Measurements from ENCODE around the gene ABCC2. TPM values are rescaled to one million over a fixed set of nuclear protein-coding genes. Genes with fewer than 3 reads are reported as not detected.

The ABCC2 gene
- total and polyA plus RNA-seq, 2 of the 4 experiments (the other 2 are of a cell fraction): 0.21 to 0.36 TPM

DNA sequence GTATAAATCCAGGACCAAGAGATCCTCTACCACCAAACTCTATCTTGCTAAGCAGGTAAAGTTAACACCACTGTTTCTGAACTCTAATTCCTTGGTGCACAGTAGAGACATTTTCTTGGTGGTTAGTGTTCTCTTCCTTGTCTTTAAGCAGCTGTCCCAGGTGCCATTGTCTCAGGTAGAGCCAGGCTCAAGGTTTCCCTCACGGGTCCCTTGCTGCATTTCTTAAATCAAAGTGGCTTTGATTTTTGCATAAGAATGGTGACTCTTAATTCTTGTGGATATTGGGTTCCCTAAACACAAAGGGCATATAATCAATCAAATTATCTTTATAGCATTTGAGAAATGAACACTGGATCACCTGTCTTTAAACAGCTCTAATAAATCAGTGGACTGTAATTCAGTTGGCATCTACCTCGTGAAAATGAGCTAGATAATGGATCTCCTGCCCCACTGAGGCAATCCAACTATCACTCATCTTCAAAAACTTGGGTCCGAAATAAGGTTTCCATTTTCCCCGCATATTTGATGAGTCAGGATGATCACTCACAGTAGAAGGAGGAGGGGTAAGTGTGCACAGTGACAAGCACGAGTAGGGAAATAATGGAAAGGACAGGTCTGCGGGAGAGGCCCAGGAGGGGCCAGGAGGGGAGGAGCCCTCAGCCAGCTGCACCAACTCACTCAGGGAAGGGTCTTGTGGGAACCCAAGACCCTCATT, 2.4 kb downstream of the ABCC2 start:
- DNase-seq: peak; percentile 36
- Histone ChIP-seq H4K91ac (ENCODE audit: insufficient read depth, low read depth, low read length) (peak overlapping the region; percentile 88), H3K79me1 (ENCODE audit: low read depth in 1 of 2, low read length in 2 of 2) (no peaks in the 10 kb centered on the region), H3K27me3 (ENCODE audit: control insufficient read depth, insufficient read depth, low read length) (no peaks in the 10 kb centered on the region), H3K36me3 (ENCODE audit: control insufficient read depth, insufficient read depth, low read length) (no peaks in the 10 kb centered on the region), H3K9ac (ENCODE audit: low read depth, low read length) (no peak overlapping the region), H3K27ac (ENCODE audit: insufficient read depth, low read length) (peak overlapping the region; percentile 79), H4K8ac (ENCODE audit: low read depth in 2 of 2, low read length in 2 of 2) (peak overlapping the region; percentile 28 to 74), H3K9me3 (ENCODE audit: control insufficient read depth, insufficient read depth, low read length) (no peaks in the 10 kb centered on the region), H2BK5ac (ENCODE audit: low read depth, low read length, poor library complexity, severe bottlenecking) (peak overlapping the region; percentile 95), H4K5ac (ENCODE audit: low read depth, low read length) (peak overlapping the region; percentile 70), H3K4ac (ENCODE audit: low read depth, low read length) (peak overlapping the region; percentile 84), H3K4me2 (ENCODE audit: low read depth, low read length) (no peak overlapping the region), H2BK20ac (ENCODE audit: low read depth, low read length) (peak overlapping the region; percentile 96), H3K23ac (ENCODE audit: low read depth, low read length) (peak overlapping the region; percentile 69), H2AFZ (replicated peaks; ENCODE audit: low read length, poor library complexity) (peak overlapping the region; percentile 72), H4K20me1 (ENCODE audit: insufficient read depth, low read length) (no peaks in the 10 kb centered on the region), H3K4me3 (ENCODE audit: insufficient read depth, low read depth, low read length) (no peak overlapping the region), H3K14ac (replicated peaks; ENCODE audit: low read depth, low read length) (peak overlapping the region; percentile 83), H3K4me1 (ENCODE audit: control insufficient read depth, insufficient read depth, low read length) (peaks cover 18% of the 10 kb centered on the region), H3K9me1 (ENCODE audit: insufficient read depth, low read length) (peaks cover 8% of the 10 kb centered on the region), H2AK5ac (ENCODE audit: low read depth, low read length) (peak overlapping the region; percentile 82; the same call in 1 of the 2 replicates), H3K18ac (ENCODE audit: low read depth, low read length) (peak overlapping the region; percentile 63), H2BK15ac (ENCODE audit: low read depth, low read length) (peak overlapping the region; percentile 49; the same call in 2 of the 3 replicates), H3K56ac (ENCODE audit: extremely low read depth, insufficient read depth, low read length) (peak overlapping the region; percentile 44; the same call in 1 of the 2 replicates), H2BK120ac (ENCODE audit: low read depth, low read length) (peak overlapping the region; percentile 95), H2AK9ac (replicated peaks; ENCODE audit: low read depth, low read length, poor library complexity) (peak overlapping the region; percentile 70)
- in situ Hi-C loops (cut with MboI; ENCODE audit: low sequenced_read_pairs): no loop called here
- ATAC-seq (ENCODE audit: low read depth): no peak
- ChIA-PET POLR2A (ENCODE audit: unreplicated experiment) (no interaction called here), CTCF (no interaction called here)
- dilution Hi-C loops (cut with HindIII; ENCODE audit: low sequenced_read_pairs, unreplicated experiment): no loop called here
- TF ChIP-seq, protein P1, sequence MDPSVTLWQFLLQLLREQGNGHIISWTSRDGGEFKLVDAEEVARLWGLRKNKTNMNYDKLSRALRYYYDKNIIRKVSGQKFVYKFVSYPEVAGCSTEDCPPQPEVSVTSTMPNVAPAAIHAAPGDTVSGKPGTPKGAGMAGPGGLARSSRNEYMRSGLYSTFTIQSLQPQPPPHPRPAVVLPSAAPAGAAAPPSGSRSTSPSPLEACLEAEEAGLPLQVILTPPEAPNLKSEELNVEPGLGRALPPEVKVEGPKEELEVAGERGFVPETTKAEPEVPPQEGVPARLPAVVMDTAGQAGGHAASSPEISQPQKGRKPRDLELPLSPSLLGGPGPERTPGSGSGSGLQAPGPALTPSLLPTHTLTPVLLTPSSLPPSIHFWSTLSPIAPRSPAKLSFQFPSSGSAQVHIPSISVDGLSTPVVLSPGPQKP (IDR thresholded peaks at IDR 0.05; ENCODE audit: borderline replicate concordance, low read depth, low read length): no peak
- TF ChIP-seq RCOR1 (IDR thresholded peaks at IDR 0.05; ENCODE audit: insufficient replicate concordance, low read length) (no peak), RAD21 (IDR thresholded peaks at IDR 0.05; ENCODE audit: low read length) (no peak), RFX5 (IDR thresholded peaks at IDR 0.05; ENCODE audit: low read depth, low read length) (no peak), NFE2L2 (IDR thresholded peaks at IDR 0.05; ENCODE audit: low read depth, low read length) (peak; percentile 64; the same call in 1 of the 2 replicates), MXI1 (IDR thresholded peaks at IDR 0.05; ENCODE audit: borderline replicate concordance, low read depth, low read length) (no peak), POLR2A (IDR thresholded peaks at IDR 0.05; ENCODE audit: low read depth, low read length) (no peak), MAFK (IDR thresholded peaks at IDR 0.05; ENCODE audit: low read depth, low read length) (peak; percentile 50), CHD1 (IDR thresholded peaks at IDR 0.05; ENCODE audit: low read depth, low read length) (no peak), CEBPB (IDR thresholded peaks at IDR 0.05; ENCODE audit: low read depth, low read length) (no peak), MAZ (IDR thresholded peaks at IDR 0.05; ENCODE audit: borderline replicate concordance, low read depth, low read length) (no peak)
- TF ChIP-seq, protein P2, sequence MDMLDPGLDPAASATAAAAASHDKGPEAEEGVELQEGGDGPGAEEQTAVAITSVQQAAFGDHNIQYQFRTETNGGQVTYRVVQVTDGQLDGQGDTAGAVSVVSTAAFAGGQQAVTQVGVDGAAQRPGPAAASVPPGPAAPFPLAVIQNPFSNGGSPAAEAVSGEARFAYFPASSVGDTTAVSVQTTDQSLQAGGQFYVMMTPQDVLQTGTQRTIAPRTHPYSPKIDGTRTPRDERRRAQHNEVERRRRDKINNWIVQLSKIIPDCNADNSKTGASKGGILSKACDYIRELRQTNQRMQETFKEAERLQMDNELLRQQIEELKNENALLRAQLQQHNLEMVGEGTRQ (IDR thresholded peaks at IDR 0.05; ENCODE audit: low read depth, low read length): no peak
- intact Hi-C loops (cut with micrococcal nuclease): loop anchor here (5.0 kb wide), 2 partner anchors 47 to 53 kb away; partner anchors contain the start of genes COX15 and CUTC
- BruUV-seq (replicated peaks): no TSS peak
- 43% methylated on average over 1 of the region's 6 CpGs; no CpG with 5 or more reads in 1 of the 2 experiments for WGBS, 2 experiments (ENCODE audit: extremely low coverage in 2 of 2, insufficient read length in 1 of 2)

All from IMR-90 (cell line).